Heart right ventricle (tissue), 16 donors: ENCODE data around the gene BCAN. TPM values are rescaled to one million over a fixed set of nuclear protein-coding genes. Genes with fewer than 3 reads are reported as not detected.

ENCODE experiments used
- ATAC-seq, 8 donors: fragments of 200-7000 bp; cut with Tn5 transposase; one replicate each; pipeline ENCODE4 v1.9.1; 2020; ENCODE audit warnings: mild to moderate bottlenecking in 8 of 8, moderate library complexity in 8 of 8, moderate number of reproducible peaks in 1 of 8
- DNase-seq, 2 donors: peaks; one replicate each; pipeline ENCODE4 v3.0.0-alpha.2; 2020
- H3K27ac ChIP-seq, 10 donors: fragments of 200-600 bp; sonication (generic) in 2 of 10; one replicate each; pipeline versions ENCODE4 v1.5.0 to v1.8.0; 2020 to 2022; ENCODE audit warnings: mild to moderate bottlenecking in 3 of 10
- H3K27me3 ChIP-seq, 7 donors: fragments of 200-600 bp; one replicate each; pipeline ENCODE4 v1.8.0; 2021 to 2022; ENCODE audit warnings: mild to moderate bottlenecking in 2 of 7
- H3K36me3 ChIP-seq, 9 donors: fragments of 200-600 bp; sonication (generic) in 1 of 9; one replicate each; pipeline versions ENCODE4 v1.5.0 to v1.8.0; 2020 to 2022; ENCODE audit warnings: mild to moderate bottlenecking in 2 of 9
- H3K4me1 ChIP-seq, 9 donors: fragments of 200-600 bp; sonication (generic) in 1 of 9; one replicate each; pipeline versions ENCODE4 v1.5.0 to v1.8.0; 2020 to 2022; ENCODE audit warnings: mild to moderate bottlenecking in 4 of 9
- H3K4me3 ChIP-seq, 10 donors: fragments of 200-600 bp; sonication (generic) in 2 of 10; one replicate each; pipeline versions ENCODE4 v1.5.0 to v1.8.0; 2020 to 2022; ENCODE audit warnings: mild to moderate bottlenecking in 7 of 10, moderate library complexity in 2 of 10
- H3K9me3 ChIP-seq, 11 donors: fragments of 200-600 bp in 10 of 11; sonication (generic) in 2 of 11; one replicate each; pipeline versions ENCODE4 v1.5.0 to v1.8.0; 2013 to 2022; ENCODE audit warnings: mild to moderate bottlenecking in 2 of 11, control low read depth in 1 of 11, moderate library complexity in 1 of 11
- WGBS, 2 donors: extraction: QIAGEN DNeasy Blood & Tissue Kit; methylation state at CpG; one replicate each; pipeline ENCODE4 v1.1.7; 2013; ENCODE audit warnings: inconsistent platforms in 1 of 2; 5-methylcytosine and 5-hydroxymethylcytosine counted together
- intact Hi-C, 10 donors: fragments of 100-400 bp; cut with DNase I; formaldehyde crosslinking; loops; one replicate each; pipeline versions ENCODE4 v1.11.1 to v1.14.2; 2022
- polyA plus RNA-seq, 2 donors: library from polyadenylated mRNA; stranded (reverse); fragments of 200-250 nt; gene quantifications; one replicate each; pipeline ENCODE4 v1.2.3, GENCODE V29; 2013
- total RNA-seq, 10 donors: library from RNA; stranded (reverse); fragmentation: NEBNext Ultra II Directional in 3 of 10; extraction: Animal tissue kit (Norgen Biotek cat#: 25700) in 3 of 10; gene quantifications; one replicate each; pipeline versions ENCODE4 v1.2.1 to v1.2.4, GENCODE V29; 2021 to 2023
- TF ChIP-seq, protein P1 (sequence below), 9 donors: fragments of 200-600 bp; sonication (generic) in 2 of 9; IDR thresholded peaks; one replicate each; pipeline versions ENCODE4 v1.5.0 to v1.8.0; 2021 to 2022; ENCODE audit warnings: antibody characterized with exemption in 9 of 9, mild to moderate bottlenecking in 5 of 9, moderate library complexity in 1 of 9
- donor health status: Arrhythmogenic right ventricular cardiomyopathy.
- donor health status: ischemic (EF 13 %, LVEDD 7.1; RV severe dilation, severe dysfunction).
- donor health status: healthy with polysubstance abuse.
- donor health status: DM: no; HTN: yes; CAD: no.
- donor health status: DM: no; HTN: no; CAD: no.
- donor health status: ischemic (EF 25% LVEDD 6.9; RV normal size, moderate dysfunction).
- donor health status: ischemic (EF 25% LVEDD 5.7; RV mildly dilated, moderate dysfunction).
- donor health status: healthy.
- donor health status: DM: yes; HTN: yes; CAD: no.
- donor health status: Ischemic cardiomyopathy.
- donor health status: ischemic (EF 35%, LVEDD 5.7; RV mildly dilated, moderate dysfunction).
- donor health status: nonischemic (EF 11% LVEDD 7.7; RV severe dilation, severe dysfunction).
- donor health status: DM: yes; HTN: yes; CAD: no.
- donor health status: PGD.
- donor health status: ischemic (EF 29% LVEDD 5.4; RV normal size, mild dysfunction).
- donor health status: nonischemic (EF 23%, LVEDD 6.1; RV moderate dilation, normal function).

BCAN gene
- total and polyA plus RNA-seq, 12 donors, result 0.14 to 0.52 (median 0.24) TPM; not detected in 4

GRCh38 chr1:156656806-156657740, 15.2 kb downstream of the BCAN start:
- Histone ChIP-seq H3K9me3 (no peaks in the 10 kb centered on the region), H3K4me3 (peak overlapping the region in 9 of 10 donors; percentile 17 to 52 (median 37)), H3K36me3 (no peaks in the 10 kb centered on the region), H3K4me1 (peaks cover 31 to 54% (median 49%) of the 10 kb centered on the region in 9 donors), H3K27ac (peak overlapping the region in 1 of 10 donors; percentile 30), H3K27me3 (peaks cover 0 to 52% (median 38%) of the 10 kb centered on the region in 7 donors)
- 1% methylated on average over 54 of the region's 54 CpGs for WGBS, 2 donors
- ATAC-seq, result peak in 7 of 8 donors; percentile 15 to 51 (median 37)
- intact Hi-C loops, result loop anchor here (1.0 to 10.0 kb wide), 8 partner anchors 30 to 272 kb away; no protein-coding TSS in a partner anchor
- peak; percentile 77 to 86 for DNase-seq
- TF ChIP-seq, protein P1, sequence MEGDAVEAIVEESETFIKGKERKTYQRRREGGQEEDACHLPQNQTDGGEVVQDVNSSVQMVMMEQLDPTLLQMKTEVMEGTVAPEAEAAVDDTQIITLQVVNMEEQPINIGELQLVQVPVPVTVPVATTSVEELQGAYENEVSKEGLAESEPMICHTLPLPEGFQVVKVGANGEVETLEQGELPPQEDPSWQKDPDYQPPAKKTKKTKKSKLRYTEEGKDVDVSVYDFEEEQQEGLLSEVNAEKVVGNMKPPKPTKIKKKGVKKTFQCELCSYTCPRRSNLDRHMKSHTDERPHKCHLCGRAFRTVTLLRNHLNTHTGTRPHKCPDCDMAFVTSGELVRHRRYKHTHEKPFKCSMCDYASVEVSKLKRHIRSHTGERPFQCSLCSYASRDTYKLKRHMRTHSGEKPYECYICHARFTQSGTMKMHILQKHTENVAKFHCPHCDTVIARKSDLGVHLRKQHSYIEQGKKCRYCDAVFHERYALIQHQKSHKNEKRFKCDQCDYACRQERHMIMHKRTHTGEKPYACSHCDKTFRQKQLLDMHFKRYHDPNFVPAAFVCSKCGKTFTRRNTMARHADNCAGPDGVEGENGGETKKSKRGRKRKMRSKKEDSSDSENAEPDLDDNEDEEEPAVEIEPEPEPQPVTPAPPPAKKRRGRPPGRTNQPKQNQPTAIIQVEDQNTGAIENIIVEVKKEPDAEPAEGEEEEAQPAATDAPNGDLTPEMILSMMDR (IDR thresholded peaks at IDR 0.05), result peak; percentile 96 to 99 (median 98)

GRCh38 chr1:156657741-156658319, 15.9 kb downstream of the BCAN start:
- TF ChIP-seq, protein P1 (IDR thresholded peaks at IDR 0.05), result peak in 3 of 9 donors; percentile 2 to 45 (median 9)
- H3K27me3 ChIP-seq, result peaks cover 0 to 45% (median 35%) of the 10 kb centered on the region in 7 donors
- 18 to 19% methylated on average over 15 of the region's 15 CpGs for WGBS, 2 donors
- H3K9me3 ChIP-seq, result no peaks in the 10 kb centered on the region
- H3K27ac ChIP-seq, result no peak overlapping the region
- peaks cover 37 to 62% (median 56%) of the 10 kb centered on the region in 9 donors for H3K4me1 ChIP-seq
- intact Hi-C loops, result loop anchor here (1.0 to 10.0 kb wide), 9 partner anchors 21 to 273 kb away; no protein-coding TSS in a partner anchor
- ATAC-seq (no peak), DNase-seq (no peak)
- no peaks in the 10 kb centered on the region for H3K36me3 ChIP-seq
- H3K4me3 ChIP-seq, result peak overlapping the region in 6 of 10 donors; percentile 33 to 52 (median 43)

- H3K9me3 ChIP-seq, result no peaks in the 10 kb centered on the region
- no peak overlapping the region for H3K4me3 ChIP-seq
- DNase-seq (no peak), ATAC-seq (no peak)
- peaks cover 43 to 68% (median 63%) of the 10 kb centered on the region in 9 donors for H3K4me1 ChIP-seq
- H3K27me3 ChIP-seq, result peaks cover 0 to 43% (median 28%) of the 10 kb centered on the region in 7 donors
- no peak overlapping the region for H3K27ac ChIP-seq
- H3K36me3 ChIP-seq, result no peaks in the 10 kb centered on the region
- intact Hi-C loops, result loop anchor here in 5 of 10 donors (2.0 to 10.0 kb wide), 5 partner anchors 20 to 274 kb away; no protein-coding TSS in a partner anchor
- WGBS, 2 donors, result 90% methylated on average over 14 of the region's 14 CpGs
- TF ChIP-seq, protein P1 (IDR thresholded peaks at IDR 0.05), result no peak
These were observed 16.6 kb downstream of the BCAN start for GRCh38 chr1:156658496-156658895.
